ENCODE data around the gene SPSB3.
"Not testable (repeated sequence)": the region's sequence is repeated elsewhere in the genome, so short reads cannot be mapped to it uniquely, and the experiment has no call there.

SPSB3 gene

DNA sequence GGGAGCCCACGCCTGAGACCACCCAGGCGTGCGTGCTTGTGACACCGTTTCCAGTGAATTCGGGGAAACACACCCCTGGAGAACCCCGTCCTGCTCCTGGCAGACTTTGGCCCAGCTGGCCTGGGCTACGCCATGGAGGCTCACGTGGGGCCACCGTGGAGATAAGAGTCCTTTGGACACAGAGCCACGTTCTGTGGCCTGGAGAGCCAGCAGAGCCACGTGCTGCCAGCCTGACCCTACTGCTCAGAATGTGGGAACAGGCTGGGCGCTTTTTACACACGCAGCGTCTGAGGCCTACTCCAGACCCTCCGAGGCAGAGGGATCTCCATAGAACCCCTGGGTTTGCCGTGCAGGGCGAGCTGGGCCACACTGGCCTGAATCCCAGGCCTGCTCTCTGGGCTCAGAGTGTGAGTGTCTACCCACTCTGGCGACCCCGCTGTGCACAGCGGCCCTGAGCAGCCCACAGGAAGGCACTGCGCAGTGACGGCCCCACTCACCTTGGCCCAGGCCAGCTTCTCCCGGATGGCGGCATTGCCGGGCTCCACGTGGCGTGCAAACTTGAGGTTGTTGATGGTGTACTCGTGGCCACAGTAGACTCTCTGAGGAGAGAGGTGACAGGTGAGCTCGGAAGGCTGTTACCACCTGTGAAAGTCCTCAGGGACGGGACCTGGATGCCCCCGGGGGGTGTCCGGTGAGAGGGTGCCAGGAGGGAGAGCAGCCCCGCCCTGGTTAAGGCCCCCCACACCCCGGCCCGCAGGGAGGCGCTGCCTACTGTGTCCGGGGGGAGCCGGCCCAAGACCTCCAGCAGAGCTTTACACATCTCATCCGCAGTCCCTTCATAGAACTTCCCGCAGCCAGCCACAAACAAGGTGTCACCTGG lies 34.3 kb upstream of the SPSB3 start:
- ATAC-seq (no peak), DNase-seq (no peak)

DNA sequence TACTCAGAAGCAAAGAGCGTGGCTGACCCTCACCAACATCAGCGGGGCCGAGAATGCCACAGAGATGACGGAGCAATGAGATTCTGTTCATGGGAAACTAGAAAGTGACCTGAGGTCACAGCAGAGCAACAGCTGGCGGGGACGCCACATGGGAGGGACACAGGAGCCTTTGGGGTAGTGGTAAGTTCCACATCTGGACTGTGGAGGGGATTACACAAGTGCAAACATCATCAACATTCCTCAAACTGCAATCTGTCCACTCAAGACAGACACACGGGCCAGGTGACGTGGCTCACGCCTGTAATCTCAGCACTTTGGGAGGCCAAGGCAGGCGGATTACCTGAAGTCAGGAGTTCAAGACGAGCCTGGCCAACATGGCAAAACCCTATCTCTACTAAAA lies 33.1 kb upstream of the SPSB3 start:
- ATAC-seq, result no peak
- no peak for DNase-seq

DNA sequence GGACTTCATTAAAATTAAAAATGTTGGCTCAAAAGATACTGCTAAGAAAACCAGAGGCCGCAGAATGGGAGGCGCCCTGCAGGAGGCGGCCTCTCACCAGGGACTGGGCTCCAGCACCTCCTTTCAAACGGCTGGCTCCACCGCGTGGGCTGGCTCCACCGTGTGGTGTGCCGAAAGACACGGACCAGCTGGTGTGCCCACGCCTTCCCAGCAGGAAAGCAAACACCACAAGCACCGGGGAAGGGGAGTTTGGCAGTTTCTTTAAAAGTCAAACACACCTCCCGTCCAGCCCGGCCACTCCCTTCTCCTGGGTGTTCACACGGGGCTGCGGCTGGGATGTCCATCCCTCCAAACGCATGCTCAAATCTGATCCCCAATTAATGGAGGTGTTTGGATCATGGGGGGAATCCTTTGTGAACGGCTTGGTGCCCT lies 30.4 kb upstream of the SPSB3 start:
- DNase-seq (peak; percentile 67), ATAC-seq (peak; percentile 75)

DNA sequence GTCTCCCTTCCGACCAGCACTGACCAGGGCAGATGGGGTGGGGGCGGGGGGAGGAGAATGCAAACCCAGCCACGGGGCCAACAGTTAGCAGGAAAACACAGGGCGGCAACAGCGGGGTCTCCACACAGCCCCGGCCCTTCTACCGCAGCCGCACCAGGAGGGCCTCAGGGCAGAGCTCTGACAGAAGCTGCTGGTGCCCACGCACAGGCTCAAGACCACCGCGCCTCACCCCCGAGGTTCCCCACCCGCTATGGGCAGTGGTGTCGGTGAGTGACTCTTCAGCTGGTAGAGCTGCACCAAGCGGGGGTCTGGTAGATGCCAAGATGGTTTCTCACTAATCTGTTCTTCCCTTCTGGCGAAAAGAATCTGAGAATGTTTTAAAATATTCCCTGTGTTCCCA lies 28.2 kb upstream of the SPSB3 start:
- DNase-seq, result no peak

DNA sequence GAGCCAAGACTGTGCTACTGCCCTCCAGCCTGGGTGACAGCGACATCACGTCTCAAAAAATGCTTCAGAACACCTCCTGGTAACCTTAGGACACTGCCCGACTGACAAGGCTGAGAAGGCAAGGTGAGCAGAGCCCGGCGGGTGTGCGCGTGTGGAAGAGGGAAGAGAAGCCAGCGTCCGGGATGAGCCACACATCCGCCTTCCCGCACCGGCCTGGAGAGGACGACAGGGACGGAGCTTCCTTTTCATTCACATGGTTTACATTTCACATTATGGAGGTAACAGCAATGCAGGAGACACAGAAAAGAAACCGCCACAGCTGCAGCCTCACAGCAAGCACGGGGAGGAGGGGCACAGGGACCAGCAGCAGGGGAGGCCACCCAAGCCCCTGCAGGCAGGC lies 27.7 kb upstream of the SPSB3 start:
- no peak for DNase-seq
- peak; percentile 10 for ATAC-seq

More for the DNA sequence above, 28.2 kb upstream of the SPSB3 start:
- ATAC-seq, result no peak

DNA sequence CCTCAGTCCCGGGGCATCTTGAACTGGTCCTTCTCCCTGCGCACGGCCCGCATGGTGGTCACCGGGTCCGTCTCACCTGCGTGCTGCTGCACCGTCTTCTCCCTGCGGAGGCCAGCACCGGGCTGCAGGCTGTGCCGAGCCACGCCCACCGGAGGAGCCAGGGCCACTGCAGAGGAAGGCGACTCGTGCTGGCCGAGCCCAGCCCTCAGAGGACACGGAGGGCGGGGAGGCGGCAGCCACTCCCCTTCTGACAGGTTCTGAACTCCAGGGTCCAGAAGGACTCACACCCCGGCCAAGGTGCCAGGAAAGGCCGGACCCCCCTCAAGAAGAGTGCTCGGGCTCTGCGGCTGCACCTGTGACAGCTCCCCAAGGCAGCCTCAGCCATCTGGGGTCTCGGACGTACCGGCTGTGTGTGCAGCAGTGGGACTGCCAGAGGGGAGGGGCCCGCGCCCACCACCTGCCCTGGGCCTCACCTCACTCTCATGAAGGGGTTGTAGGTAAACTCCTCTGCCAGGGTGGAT lies 27.0 kb upstream of the SPSB3 start:
- ATAC-seq (no peak), DNase-seq (no peak)

DNA sequence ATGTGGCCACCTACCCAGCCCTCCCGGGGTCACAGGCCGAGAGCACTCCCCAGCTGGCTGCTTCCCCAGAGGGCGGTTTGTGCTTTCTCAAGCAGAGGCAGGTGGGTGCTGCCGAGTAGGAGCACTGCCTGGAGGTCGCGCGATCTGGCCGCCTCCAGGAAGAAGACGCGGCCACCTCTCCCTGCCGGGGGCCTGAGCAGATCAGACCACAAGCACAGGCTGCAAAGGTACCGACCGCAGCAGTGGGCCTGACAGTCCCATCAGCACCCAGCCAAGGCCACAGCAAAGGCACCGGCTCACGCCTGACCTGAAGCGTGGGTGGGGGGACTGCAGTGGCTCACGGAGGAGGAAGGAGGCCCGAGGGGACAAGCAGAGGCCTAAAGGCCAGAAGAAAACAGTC lies 26.3 kb upstream of the SPSB3 start:
- no peak for DNase-seq
- ATAC-seq, result no peak

DNA sequence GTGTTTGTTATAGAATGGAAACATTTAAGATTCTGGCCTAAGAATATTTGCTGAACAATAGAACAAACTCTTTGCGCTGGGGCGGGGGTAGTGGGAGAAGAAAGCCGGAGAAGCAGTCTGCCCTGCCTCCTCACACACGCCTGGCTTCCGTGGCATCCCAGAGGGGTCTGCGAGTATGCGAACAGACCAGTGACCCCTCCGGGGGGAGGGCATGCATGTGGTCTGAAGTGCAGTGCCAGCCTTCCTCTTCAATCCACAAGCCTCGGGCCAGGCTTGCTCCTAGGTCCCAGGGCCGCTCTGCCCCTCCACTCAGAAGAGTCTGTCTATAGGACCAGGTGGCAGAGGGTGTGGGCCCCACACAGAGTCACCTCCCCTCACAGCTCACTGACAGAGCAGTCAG lies 25.3 kb upstream of the SPSB3 start:
- ATAC-seq, result no peak
- DNase-seq, result no peak

DNA sequence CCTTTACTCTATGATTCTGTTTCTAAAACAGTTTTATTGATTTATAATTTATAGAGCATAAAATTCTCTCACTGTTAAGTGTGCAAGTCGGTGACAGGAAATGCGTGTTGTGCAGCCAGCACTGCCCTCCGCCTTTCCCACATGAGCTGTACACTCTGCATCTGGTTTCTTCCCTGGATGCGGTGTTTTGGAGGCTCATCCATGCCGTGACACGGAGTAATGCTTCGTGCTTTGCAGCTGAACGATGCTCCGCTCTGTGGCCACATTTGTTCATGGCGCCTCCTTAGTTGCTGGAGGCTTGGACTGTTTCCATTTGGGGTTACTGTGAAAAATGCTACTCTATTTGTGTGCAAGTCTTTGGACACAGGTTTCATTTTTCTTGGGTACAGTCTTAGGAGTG lies 18.3 kb upstream of the SPSB3 start:
- DNase-seq, result no peak
- no peak for ATAC-seq

DNA sequence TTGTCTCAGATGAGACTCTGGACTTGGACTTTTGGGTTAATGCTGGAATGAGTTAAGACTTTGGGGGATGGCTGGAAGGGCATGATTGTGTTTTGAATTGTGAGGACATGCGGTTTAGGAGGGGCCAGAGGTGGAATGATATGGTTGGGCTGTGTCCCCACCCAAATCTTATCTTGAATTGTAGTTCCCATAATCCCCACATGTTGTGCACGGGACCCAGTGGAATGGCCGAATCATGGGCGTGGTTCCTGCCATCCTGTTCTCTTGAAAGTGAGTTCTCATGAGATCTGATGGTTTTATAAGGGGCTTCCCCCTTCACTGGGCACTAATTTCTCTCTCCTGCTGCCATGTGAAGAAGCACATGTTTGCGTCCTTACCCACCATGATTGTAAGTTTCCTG lies 16.9 kb upstream of the SPSB3 start:
- not testable (repeated sequence) for ATAC-seq, DNase-seq

DNA sequence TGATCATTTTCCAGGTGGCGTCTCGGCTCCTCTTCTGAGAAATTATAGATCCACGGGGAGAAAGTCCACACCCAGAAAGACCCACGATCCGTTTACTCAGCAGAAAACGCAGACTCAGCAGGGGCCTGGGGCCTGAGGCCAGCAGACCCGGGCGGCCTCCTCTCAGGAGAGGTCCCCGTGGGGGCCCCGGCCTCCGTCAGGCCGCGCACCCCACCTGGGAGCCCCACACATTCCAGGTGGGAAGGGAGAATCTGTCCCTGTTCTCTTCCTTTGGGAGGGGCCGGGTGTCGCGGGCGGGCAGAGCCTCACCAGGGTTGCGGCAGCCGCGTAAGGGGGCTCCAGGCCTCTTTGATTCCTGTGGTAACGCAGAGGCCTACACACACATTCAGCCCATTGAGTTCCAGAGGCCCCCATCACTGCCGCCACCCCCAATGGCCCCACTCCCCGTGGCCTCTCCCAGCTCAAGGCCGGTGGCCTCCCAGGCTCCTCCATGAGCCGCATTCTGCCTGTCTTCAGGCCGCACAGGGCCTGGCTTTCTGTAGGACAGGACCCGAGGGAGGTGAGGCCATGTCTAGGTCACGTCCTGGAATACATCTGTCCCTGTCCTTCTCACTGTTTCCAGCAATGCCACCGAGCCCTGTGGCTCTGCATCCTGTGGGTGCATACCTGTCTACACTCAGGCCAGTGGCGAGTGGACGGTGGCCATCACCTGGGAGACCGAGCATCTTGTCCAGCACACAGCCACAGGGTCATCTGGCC lies 12.7 kb upstream of the SPSB3 start:
- ATAC-seq, result no peak
- no peak for DNase-seq

DNA sequence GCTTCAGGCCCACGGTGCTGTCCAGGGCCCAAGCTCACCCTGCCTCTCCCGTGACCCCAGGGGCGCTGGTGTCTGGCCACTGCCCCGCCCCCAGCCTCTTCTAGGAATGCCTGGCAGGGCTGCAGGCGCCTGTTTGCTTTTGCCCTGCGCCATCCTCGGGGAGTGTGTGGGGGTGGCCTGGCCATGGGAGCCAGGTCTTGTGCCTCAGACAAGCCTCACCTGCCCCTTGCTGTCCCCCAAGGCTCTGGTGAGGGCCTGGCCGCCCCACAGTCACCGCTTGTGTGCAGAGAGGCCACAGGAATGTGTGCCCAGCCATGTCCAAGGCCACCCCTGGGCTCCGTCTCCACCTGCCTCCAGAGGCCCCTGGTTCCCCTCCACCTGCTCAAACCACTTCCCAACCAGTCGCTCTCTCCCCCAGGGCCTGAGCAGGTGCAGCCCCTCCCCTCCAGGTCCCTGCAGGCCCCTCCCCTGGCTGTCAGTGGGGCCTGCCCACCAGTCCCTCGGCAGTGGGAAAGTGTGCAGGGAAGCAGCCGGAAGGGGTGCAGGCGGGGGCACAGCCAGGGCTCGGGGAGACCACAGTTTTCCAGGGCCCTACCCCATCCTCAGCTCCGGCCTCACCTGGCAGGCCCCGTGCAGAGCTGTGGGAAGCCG lies 12.0 kb upstream of the SPSB3 start:
- DNase-seq (no peak), ATAC-seq (no peak)

DNA sequence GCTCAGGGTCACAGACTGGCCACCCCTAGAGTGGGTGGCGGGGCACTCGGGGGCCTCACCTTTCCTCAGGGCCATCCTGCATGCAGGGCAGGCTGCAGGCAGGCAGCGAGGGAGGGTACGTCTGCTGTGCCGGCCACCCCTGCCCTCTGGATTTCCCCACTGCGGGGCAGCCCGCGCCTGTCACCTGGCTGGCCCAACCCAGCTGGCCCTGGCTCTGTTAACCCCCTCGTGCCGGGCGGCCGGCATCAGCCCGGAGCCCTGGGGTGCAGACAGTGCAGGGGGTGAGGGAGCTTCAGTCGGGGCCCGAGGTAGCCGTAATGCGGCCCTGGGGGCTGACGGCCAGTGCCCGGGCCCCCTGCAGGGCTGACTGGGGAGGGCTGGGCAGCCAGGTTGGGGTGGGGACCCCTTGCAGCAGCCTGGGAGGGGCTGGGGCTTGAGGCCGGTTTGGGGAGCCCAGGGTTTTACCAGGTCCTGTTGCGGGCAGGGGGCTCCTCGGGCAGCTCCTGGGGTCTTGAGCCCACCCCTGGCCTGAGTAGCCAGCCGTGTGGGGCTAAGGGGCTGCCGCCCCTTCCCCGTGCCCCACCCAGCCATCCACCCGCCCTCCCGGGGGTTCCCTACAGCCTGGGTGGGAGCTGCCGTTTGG lies 11.3 kb upstream of the SPSB3 start, which contains the start of gene IGFALS:
Gene IGFALS, minus strand, starts transcription at position 128 of the 643 bp plus-strand sequence. Its CDS starts 53 bp downstream, at position 75.
- no peak for DNase-seq
- ATAC-seq, result no peak

DNA sequence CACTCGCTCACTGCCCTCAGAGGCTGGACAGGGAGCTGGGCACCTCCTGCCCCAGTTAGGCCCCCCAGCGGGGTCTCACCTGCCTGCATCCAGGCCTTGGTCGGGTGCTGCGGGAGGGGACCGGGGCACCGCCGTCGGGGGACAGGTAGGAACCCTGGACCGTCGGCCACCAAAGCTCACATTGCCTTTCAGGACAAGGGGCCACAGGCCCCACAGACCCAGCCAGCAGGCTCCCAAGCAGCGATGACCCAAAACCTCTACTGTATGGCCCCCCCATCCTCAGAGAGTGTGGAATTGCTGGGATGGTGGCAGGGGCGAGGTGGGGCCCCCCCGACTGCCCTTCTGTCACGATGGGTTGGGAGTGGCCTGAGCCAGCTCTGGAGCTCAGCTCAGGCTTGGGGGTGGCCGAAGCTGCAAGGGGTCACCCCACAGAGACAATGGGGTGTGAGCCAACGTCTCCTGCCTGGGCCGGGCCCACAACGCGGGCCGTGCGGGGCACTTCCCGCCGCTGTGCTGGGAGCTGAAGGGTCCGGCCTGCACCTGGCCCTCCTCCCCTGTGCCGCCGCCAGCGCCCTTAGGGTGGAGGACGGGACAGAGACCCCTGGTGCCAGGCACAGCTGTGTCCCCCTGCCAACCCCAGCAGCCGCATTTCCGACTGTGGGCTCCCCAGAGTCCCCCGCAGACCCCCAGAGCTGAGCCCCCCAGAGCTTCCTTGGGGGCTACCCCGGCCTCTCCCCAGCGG lies 10.6 kb upstream of the SPSB3 start:
- no peak for ATAC-seq

DNA sequence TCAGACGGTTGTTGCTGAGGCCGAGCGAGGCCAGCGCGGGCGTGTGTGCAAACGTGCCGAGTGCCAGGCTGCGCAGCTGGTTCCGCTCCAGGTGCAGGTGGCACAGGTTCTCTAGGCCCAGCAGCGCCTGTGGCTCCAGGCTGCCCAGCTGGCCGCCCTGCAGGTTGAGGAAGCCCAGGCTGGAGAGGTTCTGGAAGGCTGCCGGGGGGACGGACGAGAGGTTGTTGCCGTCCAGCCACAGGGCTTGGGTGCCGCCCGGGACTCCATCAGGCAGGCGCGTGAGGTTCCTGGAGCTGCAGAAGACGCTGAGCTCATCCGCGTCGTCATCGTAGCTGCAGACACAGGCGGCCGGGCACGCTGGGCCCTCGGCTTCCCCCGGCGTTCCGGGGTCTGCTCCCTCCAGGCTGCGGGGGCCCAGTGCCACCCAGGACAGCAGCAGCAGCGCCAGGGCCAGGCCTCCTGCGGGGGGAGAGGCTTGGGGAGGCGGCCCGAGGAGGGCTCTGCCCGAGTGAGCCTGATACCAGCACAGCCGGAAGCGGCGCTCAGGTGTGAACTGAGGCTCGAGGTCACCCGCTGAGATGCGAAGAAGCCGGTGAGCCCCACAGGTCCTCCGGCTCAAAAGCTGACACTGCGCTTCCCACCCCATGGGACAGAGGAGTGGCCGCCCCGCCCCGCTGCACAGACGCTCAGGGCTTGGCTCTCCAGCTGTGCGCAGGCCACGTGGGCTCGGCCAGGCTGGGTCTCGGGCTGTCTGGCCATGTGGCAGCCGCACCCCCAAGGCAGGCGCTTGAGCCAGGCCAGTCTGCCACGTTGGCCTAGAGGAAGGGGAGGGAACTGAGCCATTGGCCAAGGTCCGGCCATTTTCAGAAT lies 9.8 kb upstream of the SPSB3 start:
- ATAC-seq (no peak), DNase-seq (no peak)

More for the DNA sequence above, 10.6 kb upstream of the SPSB3 start:
- DNase-seq, result no peak

DNA sequence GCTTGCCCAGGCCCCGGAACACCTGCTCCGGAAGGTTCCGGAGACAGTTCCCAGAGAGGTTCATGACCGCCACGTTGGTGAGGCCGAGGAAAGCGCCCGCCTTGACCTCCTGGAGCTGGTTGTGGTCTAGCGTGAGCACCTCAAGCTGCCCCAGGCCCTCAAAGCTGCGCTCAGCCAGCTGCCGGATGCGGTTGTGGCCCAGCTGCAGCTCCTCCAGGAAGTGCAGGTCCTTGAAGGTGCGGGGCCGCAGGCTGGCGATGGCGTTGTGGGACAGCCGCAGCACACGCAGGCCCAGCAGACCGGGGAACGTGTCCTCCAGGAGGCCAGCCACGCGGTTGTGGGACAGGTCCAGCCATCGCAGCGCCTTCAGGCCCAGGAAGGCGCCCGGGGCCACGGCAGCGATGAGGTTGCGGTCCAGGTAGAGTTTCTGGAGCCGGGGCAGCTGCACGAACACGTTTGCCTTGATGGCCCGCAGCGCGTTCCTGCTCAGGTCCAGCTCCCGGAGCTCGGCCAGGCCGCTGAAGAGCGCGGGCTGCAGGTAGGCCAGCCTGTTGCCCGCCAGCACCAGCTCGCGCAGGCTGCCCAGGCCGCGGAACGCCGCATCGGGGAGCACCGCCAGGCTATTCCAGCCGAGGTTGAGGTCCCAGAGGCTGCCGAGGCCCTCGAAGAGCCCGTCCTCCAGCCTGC lies 9.0 kb upstream of the SPSB3 start:
- ATAC-seq, result no peak

DNA sequence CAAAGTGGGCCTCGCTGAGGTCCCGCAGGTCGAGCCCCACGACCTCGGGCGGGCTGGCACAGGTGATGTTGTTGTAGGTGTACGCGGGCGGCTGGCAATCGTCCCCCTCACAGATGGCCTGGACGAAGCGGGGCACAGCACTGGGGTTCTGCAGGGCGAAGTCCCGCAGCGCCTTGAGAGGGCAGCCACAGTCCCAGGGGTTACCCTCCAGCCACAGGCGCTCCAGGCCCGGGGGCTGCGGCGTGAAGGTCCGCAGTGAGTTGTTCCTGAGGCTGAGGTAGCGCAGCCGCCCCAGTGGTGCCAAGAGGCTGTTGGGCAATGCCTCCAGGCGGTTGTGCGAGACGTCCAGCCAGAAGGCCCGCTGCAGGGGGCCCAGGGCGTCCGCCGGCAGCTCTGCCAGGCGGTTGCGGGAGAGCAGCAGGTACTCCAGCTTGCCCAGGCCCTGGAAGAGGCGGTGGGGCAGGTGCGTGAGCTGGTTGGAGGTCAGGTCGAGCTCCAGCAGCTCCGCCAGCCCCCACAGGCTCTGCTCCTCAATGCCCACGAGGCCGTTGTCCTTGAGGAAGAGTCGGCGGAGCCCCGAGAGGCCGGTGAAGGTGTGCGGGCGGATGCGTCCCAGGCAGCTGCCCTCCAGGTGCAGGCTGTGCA lies 8.4 kb upstream of the SPSB3 start:
- no peak for DNase-seq
- ATAC-seq, result no peak

More for the DNA sequence above, 9.0 kb upstream of the SPSB3 start:
- no peak for DNase-seq

DNA sequence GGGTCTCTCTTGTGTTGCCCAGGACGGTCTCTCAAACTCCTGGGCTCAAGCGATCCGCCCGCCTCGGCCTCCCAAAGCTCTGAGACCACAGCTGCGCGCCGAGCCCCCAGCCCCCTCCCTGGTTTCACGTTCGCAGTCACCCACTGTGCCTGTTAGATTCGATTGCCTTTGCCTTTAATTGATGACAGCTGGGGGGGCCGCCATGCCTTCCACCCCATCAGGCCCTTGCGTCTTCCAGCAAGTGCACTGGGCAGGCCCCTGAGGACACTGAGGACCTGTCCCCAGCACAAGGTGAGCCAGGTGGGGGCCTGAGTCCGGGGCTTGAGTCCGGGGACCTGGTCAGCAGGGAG lies 7.9 kb upstream of the SPSB3 start:
- ATAC-seq (no peak), DNase-seq (no peak)

DNA sequence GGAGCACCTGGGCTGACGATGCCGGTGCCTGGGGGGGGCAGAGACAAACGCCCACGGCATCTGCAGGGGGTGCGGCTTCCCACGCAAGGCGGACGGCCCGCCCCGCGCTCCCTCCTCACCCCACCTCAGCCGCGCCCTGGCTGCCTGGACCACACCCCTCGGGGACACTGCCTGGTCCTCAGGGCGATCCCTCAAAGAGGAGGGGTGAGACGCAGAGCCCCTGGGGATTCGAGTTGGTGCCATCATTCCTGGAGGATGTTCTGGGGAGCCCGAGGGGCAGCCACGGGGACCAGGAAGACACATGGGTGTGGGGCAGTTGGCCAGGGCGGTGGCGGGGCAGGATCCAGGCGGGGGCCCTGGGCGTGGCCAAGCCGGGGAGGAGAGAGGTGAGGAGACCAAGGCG lies 7.3 kb upstream of the SPSB3 start:
- ATAC-seq, result no peak
- no peak for DNase-seq

All from stimulated activated naive CD8-positive, alpha-beta T cell treated with anti-CD3 and anti-CD28 coated beads, Interleukin-15, Interleukin-2, amounts not matched to agents 100 U/mL and 50 U/mL, for 24 hours (primary cell).